Right hindlimb (tissue), 1 donor: ENCODE measurements around the gene MPHOSPH6.
"Not testable (repeated sequence)": the region's sequence is repeated elsewhere in the genome, so short reads cannot be mapped to it uniquely, and the experiment has no call there.

Source experiments
- DNase-seq: peaks from one replicate; pipeline ENCODE4 v3.0.0-alpha.2; 2018

MPHOSPH6 gene

GRCh38 chr16:82113741-82114140 is 56.3 kb downstream of the MPHOSPH6 start:
- no peak for DNase-seq

GRCh38 chr16:82111944-82112343 is 58.1 kb downstream of the MPHOSPH6 start:
- DNase-seq, result no peak

GRCh38 chr16:82109266-82109665 is 60.8 kb downstream of the MPHOSPH6 start:
- DNase-seq, result not testable (repeated sequence)

- DNase-seq, result no peak
These were observed 61.2 kb downstream of the MPHOSPH6 start for GRCh38 chr16:82108774-82109173.

- DNase-seq, result no peak
These were observed 61.9 kb downstream of the MPHOSPH6 start for GRCh38 chr16:82108100-82108499.

- DNase-seq, result no peak
These were observed 64.9 kb downstream of the MPHOSPH6 start for GRCh38 chr16:82105107-82105506.
